ENCODE results near the gene ARL6IP6. TPM values are rescaled to one million over a fixed set of nuclear protein-coding genes. Genes with fewer than 3 reads are reported as not detected.

Gene ARL6IP6
- total RNA-seq (2014; rRNA removed; shearing (Covaris generic); ENCODE audit: low replicate concordance): 38.7 and 40.8 TPM in 2 replicates

GRCh38 chr2:152718076-152718908 is at the start of gene ARL6IP6:
Gene ARL6IP6, plus strand, starts transcription at chr2:152718620. Its CDS starts 5 bp downstream, at chr2:152718625.
- peak; percentile 94 for DNase-seq (ENCODE audit: low read depth)
- in situ Hi-C loops (cut with HindIII; ENCODE audit: low pct_unique_long_range_greater_than_20kb, low sequenced_read_pairs): no loop called here

GRCh38 chr2:152674334-152674733 is 44.1 kb upstream of the ARL6IP6 start:
- in situ Hi-C loops (cut with HindIII; ENCODE audit: low pct_unique_long_range_greater_than_20kb, low sequenced_read_pairs): no loop called here
- no peak for DNase-seq (ENCODE audit: low read depth)

- no peak for DNase-seq (ENCODE audit: low read depth)
- in situ Hi-C loops (cut with HindIII; ENCODE audit: low pct_unique_long_range_greater_than_20kb, low sequenced_read_pairs): no loop called here
Measured at GRCh38 chr2:152676461-152676860, 42.0 kb upstream of the ARL6IP6 start.

GRCh38 chr2:152678808-152679207 is 39.6 kb upstream of the ARL6IP6 start:
- in situ Hi-C loops (cut with HindIII; ENCODE audit: low pct_unique_long_range_greater_than_20kb, low sequenced_read_pairs): no loop called here
- DNase-seq (ENCODE audit: low read depth): no peak

GRCh38 chr2:152682663-152683062 is 35.8 kb upstream of the ARL6IP6 start:
- in situ Hi-C loops (cut with HindIII; ENCODE audit: low pct_unique_long_range_greater_than_20kb, low sequenced_read_pairs): no loop called here

GRCh38 chr2:152683400-152683799 is 35.0 kb upstream of the ARL6IP6 start:
- in situ Hi-C loops (cut with HindIII; ENCODE audit: low pct_unique_long_range_greater_than_20kb, low sequenced_read_pairs): no loop called here
- no peak for DNase-seq (ENCODE audit: low read depth)

More at GRCh38 chr2:152682663-152683062, 35.8 kb upstream of the ARL6IP6 start:
- no peak for DNase-seq (ENCODE audit: low read depth)

- DNase-seq (ENCODE audit: low read depth): no peak
- in situ Hi-C loops (cut with HindIII; ENCODE audit: low pct_unique_long_range_greater_than_20kb, low sequenced_read_pairs): no loop called here
Measured at GRCh38 chr2:152686321-152686720, 32.1 kb upstream of the ARL6IP6 start.

GRCh38 chr2:152693033-152693432 is 25.4 kb upstream of the ARL6IP6 start:
- no peak for DNase-seq (ENCODE audit: low read depth)
- in situ Hi-C loops (cut with HindIII; ENCODE audit: low pct_unique_long_range_greater_than_20kb, low sequenced_read_pairs): no loop called here

GRCh38 chr2:152694161-152694661 is 24.2 kb upstream of the ARL6IP6 start:
- in situ Hi-C loops (cut with HindIII; ENCODE audit: low pct_unique_long_range_greater_than_20kb, low sequenced_read_pairs): no loop called here
- DNase-seq (ENCODE audit: low read depth): peak; percentile 22

GRCh38 chr2:152695763-152696162 is 22.7 kb upstream of the ARL6IP6 start:
- no peak for DNase-seq (ENCODE audit: low read depth)
- in situ Hi-C loops (cut with HindIII; ENCODE audit: low pct_unique_long_range_greater_than_20kb, low sequenced_read_pairs): no loop called here

GRCh38 chr2:152696476-152696875 is 21.9 kb upstream of the ARL6IP6 start:
- no peak for DNase-seq (ENCODE audit: low read depth)
- in situ Hi-C loops (cut with HindIII; ENCODE audit: low pct_unique_long_range_greater_than_20kb, low sequenced_read_pairs): no loop called here

- in situ Hi-C loops (cut with HindIII; ENCODE audit: low pct_unique_long_range_greater_than_20kb, low sequenced_read_pairs): no loop called here
- no peak for DNase-seq (ENCODE audit: low read depth)
Measured at GRCh38 chr2:152701198-152701597, 17.2 kb upstream of the ARL6IP6 start.

GRCh38 chr2:152706477-152707021 is 11.9 kb upstream of the ARL6IP6 start:
- DNase-seq (ENCODE audit: low read depth): no peak
- in situ Hi-C loops (cut with HindIII; ENCODE audit: low pct_unique_long_range_greater_than_20kb, low sequenced_read_pairs): no loop called here

- in situ Hi-C loops (cut with HindIII; ENCODE audit: low pct_unique_long_range_greater_than_20kb, low sequenced_read_pairs): no loop called here
- DNase-seq (ENCODE audit: low read depth): no peak
Measured at GRCh38 chr2:152708742-152709141, 9.7 kb upstream of the ARL6IP6 start.

- in situ Hi-C loops (cut with HindIII; ENCODE audit: low pct_unique_long_range_greater_than_20kb, low sequenced_read_pairs): no loop called here
- no peak for DNase-seq (ENCODE audit: low read depth)
Measured at GRCh38 chr2:152710713-152711112, 7.7 kb upstream of the ARL6IP6 start.

- in situ Hi-C loops (cut with HindIII; ENCODE audit: low pct_unique_long_range_greater_than_20kb, low sequenced_read_pairs): no loop called here
- DNase-seq (ENCODE audit: low read depth): no peak
Measured at GRCh38 chr2:152715112-152715511, 3.3 kb upstream of the ARL6IP6 start.

- in situ Hi-C loops (cut with HindIII; ENCODE audit: low pct_unique_long_range_greater_than_20kb, low sequenced_read_pairs): no loop called here
- DNase-seq (ENCODE audit: low read depth): peak; percentile 22
Measured at GRCh38 chr2:152715854-152716428, 2.5 kb upstream of the ARL6IP6 start.

- in situ Hi-C loops (cut with HindIII; ENCODE audit: low pct_unique_long_range_greater_than_20kb, low sequenced_read_pairs): no loop called here
- no peak for DNase-seq (ENCODE audit: low read depth)
Measured at GRCh38 chr2:152716805-152717227, 1.6 kb upstream of the ARL6IP6 start.

All from Caki2 (cell line).